OCI-LY7 (cell line): ENCODE measurements around the gene ZBTB9. TPM values are rescaled to one million over a fixed set of nuclear protein-coding genes. Genes with fewer than 3 reads are reported as not detected.

Experiments used
- BruUV-seq: library from RNA; stranded (reverse); fragments of 400-500 nt; replicated peaks from 2 replicates; lab custom pipeline; 2021; lab: Mats Ljungman, UMichigan
- CTCF ChIA-PET: fragments of 300-600 bp; sonication (Branson Sonifier 250); formaldehyde crosslinking; loops from one replicate; lab custom pipeline; 2022; ENCODE audit warnings: antibody characterized with exemption; ENCODE audit not compliant: unreplicated experiment; lab: Charles Lee
- POLR2A ChIA-PET: fragments of 300-600 bp; sonication (Branson Sonifier 250); formaldehyde crosslinking; loops from one replicate; lab custom pipeline; 2022; ENCODE audit warnings: antibody characterized with exemption; lab: Charles Lee
- DNase-seq: peaks from one replicate; pipeline ENCODE4 v3.0.0-alpha.2; 2015; ENCODE audit warnings: low spot score
- H2AFZ ChIP-seq: fragments of 200-600 bp; sonication (generic), shearing (Covaris generic); 2 replicates; pipeline ENCODE4 v1.6.1; 2014; ENCODE audit warnings: mild to moderate bottlenecking, antibody characterized with exemption, low read length, moderate library complexity
- H3K27ac ChIP-seq: fragments of 200-600 bp; sonication (generic); 2 replicates; pipeline ENCODE4 v1.5.1; 2014; ENCODE audit warnings: mixed run types, low read depth, mild to moderate bottlenecking, moderate library complexity, low read length, inconsistent platforms; ENCODE audit not compliant: poor library complexity, severe bottlenecking
- H3K36me3 ChIP-seq: fragments of 200-600 bp; sonication (generic); 2 replicates; pipeline ENCODE4 v1.6.1; 2014; ENCODE audit warnings: mild to moderate bottlenecking, antibody characterized with exemption, low read length, moderate library complexity, mixed read lengths; ENCODE audit not compliant: insufficient read depth
- H3K4me1 ChIP-seq: fragments of 200-600 bp; sonication (generic); 2 replicates; pipeline ENCODE4 v1.5.1; 2014; ENCODE audit warnings: mild to moderate bottlenecking, low read length; ENCODE audit not compliant: insufficient read depth, poor library complexity, severe bottlenecking
- H3K4me2 ChIP-seq: fragments of 200-600 bp; sonication (generic); 2 replicates; pipeline ENCODE4 v1.6.1; 2014; ENCODE audit warnings: mild to moderate bottlenecking, low read length
- H3K4me3 ChIP-seq: fragments of 200-600 bp; sonication (generic); 2 replicates; pipeline ENCODE4 v1.5.1; 2014; ENCODE audit warnings: mild to moderate bottlenecking, low read depth, low read length; ENCODE audit not compliant: poor library complexity, severe bottlenecking
- H3K79me2 ChIP-seq: fragments of 200-600 bp; sonication (generic); 2 replicates; pipeline ENCODE4 v1.6.1; 2016; ENCODE audit warnings: low read depth, mild to moderate bottlenecking, low read length, moderate library complexity, mixed read lengths; ENCODE audit not compliant: insufficient read depth
- H3K9me2 ChIP-seq: fragments of 200-600 bp; sonication (generic); 2 replicates; pipeline ENCODE4 v1.6.1; 2016; ENCODE audit warnings: mild to moderate bottlenecking, low read length, mixed read lengths; ENCODE audit not compliant: insufficient read depth
- H3K9me3 ChIP-seq: fragments of 200-600 bp; sonication (generic); 2 replicates; pipeline ENCODE4 v1.6.1; 2014; ENCODE audit warnings: mild to moderate bottlenecking, mixed run types, low read length, mixed read lengths
- H4K20me1 ChIP-seq: fragments of 200-600 bp; sonication (generic); 2 replicates; pipeline ENCODE4 v1.6.1; 2014; ENCODE audit warnings: mild to moderate bottlenecking, antibody characterized with exemption, low read length, moderate library complexity, mixed read lengths; ENCODE audit not compliant: insufficient read depth
- EZH2phosphoT487 ChIP-seq: fragments of 200-600 bp; sonication (generic); IDR thresholded peaks from 2 replicates; pipeline ENCODE4 v1.6.1; 2018; ENCODE audit warnings: low read depth, borderline replicate concordance, mild to moderate bottlenecking, mixed run types, antibody characterized with exemption, low read length, moderate library complexity, mixed read lengths
- intact Hi-C: fragments of 100-400 bp; cut with micrococcal nuclease; formaldehyde crosslinking; loops from one replicate; pipeline ENCODE4 v1.10.0; 2022; ENCODE audit not compliant: unreplicated experiment
- total RNA-seq, 2 experiments: library from RNA; depleted of rRNA in 1 of 2; stranded (reverse); fragments of >200 nt in 1 of 2; shearing (Covaris generic) in 1 of 2; gene quantifications; 2 replicates each; pipeline ENCODE4 v1.2.3, GENCODE V29; 2014 to 2022
- TF ChIP-seq, protein P1 (sequence below): fragments of 200-600 bp; sonication (generic); conservative IDR thresholded peaks from 2 replicates; pipeline ENCODE4 v1.5.1; 2014; ENCODE audit warnings: mild to moderate bottlenecking, antibody characterized with exemption, low read length, moderate library complexity, mixed read lengths

ZBTB9 gene
- total RNA-seq, 2 experiments from 2014 or later, result 6.8 to 7.7 TPM

DNA sequence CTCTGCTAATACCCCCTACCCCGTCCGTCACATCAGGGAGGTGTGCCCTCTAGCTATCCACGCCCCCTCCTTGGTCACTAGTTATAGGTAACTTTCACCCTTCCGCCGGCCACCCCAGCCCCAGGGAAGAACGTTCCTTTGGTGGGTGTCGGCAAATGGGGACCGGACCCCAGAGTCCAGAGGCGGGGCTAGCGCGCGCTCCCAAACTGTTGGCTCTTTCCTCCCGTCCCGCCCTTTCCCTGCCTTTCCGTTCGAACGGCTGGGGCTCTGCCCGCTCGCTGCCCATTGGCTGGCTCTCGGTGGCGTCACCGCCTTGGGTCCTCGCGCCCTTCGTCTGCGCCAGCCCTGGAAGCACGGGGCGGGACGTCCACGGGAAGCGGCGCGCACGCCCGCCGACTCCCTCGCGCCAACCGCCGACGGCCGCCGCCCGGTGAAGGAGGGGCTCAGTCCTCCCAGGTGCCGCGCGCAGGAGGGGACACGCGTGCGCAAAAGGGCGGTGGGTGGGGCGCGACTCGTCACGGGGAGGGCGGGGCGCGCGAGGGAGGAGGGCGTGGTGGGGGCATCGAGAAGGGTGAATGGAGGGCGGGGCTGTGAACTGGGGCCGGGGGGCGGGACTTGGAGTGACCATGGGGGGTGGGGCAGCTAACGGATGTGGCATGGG, 44.2 kb upstream of the ZBTB9 start:
- Histone ChIP-seq H3K27ac (peak overlapping the region; percentile 85), H4K20me1 (no peaks in the 10 kb centered on the region), H3K9me3 (no peaks in the 10 kb centered on the region), H3K4me3 (peak overlapping the region; percentile 81), H3K4me2 (peak overlapping the region; percentile 97), H2AFZ (no peak overlapping the region), H3K36me3 (peaks cover 72% of the 10 kb centered on the region), H3K4me1 (peaks cover 40% of the 10 kb centered on the region), H3K9me2 (no peaks in the 10 kb centered on the region), H3K79me2 (peaks cover 5% of the 10 kb centered on the region; the same call in 1 of the 2 replicates)
- intact Hi-C loops, result loop anchor here (1.0 to 10.0 kb wide), 3 partner anchors 19 to 205 kb away; partner anchors contain the start of genes HSD17B8, KIFC1, RING1 and RXRB
- ChIA-PET CTCF (interaction anchor here (0.6 kb wide), 1 partner anchor 21 kb away, joined by 14 read pairs; no protein-coding TSS in a partner anchor), POLR2A (no interaction called here)
- peak; percentile 97 for DNase-seq
- TF ChIP-seq, protein P1, sequence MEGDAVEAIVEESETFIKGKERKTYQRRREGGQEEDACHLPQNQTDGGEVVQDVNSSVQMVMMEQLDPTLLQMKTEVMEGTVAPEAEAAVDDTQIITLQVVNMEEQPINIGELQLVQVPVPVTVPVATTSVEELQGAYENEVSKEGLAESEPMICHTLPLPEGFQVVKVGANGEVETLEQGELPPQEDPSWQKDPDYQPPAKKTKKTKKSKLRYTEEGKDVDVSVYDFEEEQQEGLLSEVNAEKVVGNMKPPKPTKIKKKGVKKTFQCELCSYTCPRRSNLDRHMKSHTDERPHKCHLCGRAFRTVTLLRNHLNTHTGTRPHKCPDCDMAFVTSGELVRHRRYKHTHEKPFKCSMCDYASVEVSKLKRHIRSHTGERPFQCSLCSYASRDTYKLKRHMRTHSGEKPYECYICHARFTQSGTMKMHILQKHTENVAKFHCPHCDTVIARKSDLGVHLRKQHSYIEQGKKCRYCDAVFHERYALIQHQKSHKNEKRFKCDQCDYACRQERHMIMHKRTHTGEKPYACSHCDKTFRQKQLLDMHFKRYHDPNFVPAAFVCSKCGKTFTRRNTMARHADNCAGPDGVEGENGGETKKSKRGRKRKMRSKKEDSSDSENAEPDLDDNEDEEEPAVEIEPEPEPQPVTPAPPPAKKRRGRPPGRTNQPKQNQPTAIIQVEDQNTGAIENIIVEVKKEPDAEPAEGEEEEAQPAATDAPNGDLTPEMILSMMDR, result no peak
- no peak for TF ChIP-seq EZH2phosphoT487
- no TSS peak for BruUV-seq

DNA sequence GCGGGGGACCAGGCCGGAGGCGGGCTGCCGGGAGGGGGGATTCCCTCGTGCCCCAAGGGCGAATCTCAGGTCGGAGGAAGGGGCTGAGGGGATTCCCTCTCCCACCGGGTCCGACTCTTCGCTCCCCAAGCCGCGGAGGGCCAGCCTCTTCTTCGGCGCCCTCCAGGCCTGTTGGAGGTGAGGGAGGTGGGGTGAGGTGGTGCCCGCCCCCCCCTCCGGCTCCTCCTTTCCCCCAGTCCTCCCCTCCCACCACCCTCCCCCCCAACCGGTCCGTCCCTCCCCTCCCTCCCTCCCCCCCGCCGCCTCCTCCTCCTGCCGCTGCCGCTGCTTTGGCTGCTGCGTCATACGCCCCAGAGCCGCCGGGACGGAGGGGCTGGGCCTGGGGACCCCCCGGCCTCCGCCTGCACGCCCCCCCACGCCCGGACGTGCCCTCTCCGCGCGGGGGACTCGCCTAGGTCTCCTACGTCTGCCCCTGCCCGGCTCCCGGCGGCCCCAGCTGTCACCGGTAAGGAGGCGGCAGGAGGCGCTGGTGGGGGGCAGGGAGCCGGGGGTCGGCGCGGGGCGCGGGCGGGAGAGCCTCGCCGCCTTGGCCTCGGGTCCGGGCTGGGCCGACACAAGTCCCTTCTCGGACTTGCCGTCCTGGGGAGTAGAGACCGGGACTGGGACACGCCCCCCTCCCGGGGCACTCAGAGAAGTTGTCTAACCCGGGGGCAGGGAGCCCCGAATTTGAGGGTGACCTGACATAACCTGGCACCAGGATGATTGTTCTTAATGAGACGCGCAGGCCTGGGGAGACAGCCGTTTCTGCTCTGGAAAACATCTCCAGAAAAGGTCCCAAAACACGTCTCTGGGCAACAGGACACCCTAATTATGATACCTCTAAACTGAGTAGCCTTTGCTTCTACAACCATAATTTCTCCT, 43.4 kb upstream of the ZBTB9 start, which contains the start of gene PHF1:
TSS of gene PHF1 (plus strand) at position 304 of the 921 bp plus-strand sequence. CDS start 1,250 bp downstream, outside the sequence.
- POLR2A ChIA-PET, result no interaction called here
- 0 out of 2 replicates have a peak within 1 kb of the TSS, but pooled peaks have one; percentile 20 for H2AFZ ChIP-seq
- H3K4me2 ChIP-seq, result peak within 1 kb of the TSS; percentile 97
- peaks cover 8% of the 10 kb centered on the region; the same call in 1 of the 2 replicates for H3K79me2 ChIP-seq
- H3K9me2 ChIP-seq, result no peaks in the 10 kb centered on the region
- CTCF ChIA-PET, result interaction anchor here (0.6 to 0.7 kb wide), 2 partner anchors 20 kb away, joined by 10 to 14 read pairs; no protein-coding TSS in a partner anchor
- intact Hi-C loops, result loop anchor here (1.0 to 10.0 kb wide), 3 partner anchors 20 to 206 kb away; partner anchors contain the start of genes HSD17B8, KIFC1, RING1 and RXRB
- BruUV-seq, result no TSS peak
- no peaks in the 10 kb centered on the region for H4K20me1 ChIP-seq
- DNase-seq, result no peak
- H3K4me3 ChIP-seq, result peak within 1 kb of the TSS; percentile 81
- peaks cover 72% of the 10 kb centered on the region for H3K36me3 ChIP-seq
- H3K9me3 ChIP-seq, result no peaks in the 10 kb centered on the region
- H3K4me1 ChIP-seq, result peaks cover 48% of the 10 kb centered on the region
- peak within 1 kb of the TSS; percentile 85 for H3K27ac ChIP-seq
- no peak for TF ChIP-seq EZH2phosphoT487
- TF ChIP-seq, protein P1, result peak; percentile 46; the same call in 1 of the 2 replicates
